ENCODE data around the gene P4HTM. TPM values are rescaled to one million over a fixed set of nuclear protein-coding genes. Genes with fewer than 3 reads are reported as not detected.

Gene P4HTM, protein sequence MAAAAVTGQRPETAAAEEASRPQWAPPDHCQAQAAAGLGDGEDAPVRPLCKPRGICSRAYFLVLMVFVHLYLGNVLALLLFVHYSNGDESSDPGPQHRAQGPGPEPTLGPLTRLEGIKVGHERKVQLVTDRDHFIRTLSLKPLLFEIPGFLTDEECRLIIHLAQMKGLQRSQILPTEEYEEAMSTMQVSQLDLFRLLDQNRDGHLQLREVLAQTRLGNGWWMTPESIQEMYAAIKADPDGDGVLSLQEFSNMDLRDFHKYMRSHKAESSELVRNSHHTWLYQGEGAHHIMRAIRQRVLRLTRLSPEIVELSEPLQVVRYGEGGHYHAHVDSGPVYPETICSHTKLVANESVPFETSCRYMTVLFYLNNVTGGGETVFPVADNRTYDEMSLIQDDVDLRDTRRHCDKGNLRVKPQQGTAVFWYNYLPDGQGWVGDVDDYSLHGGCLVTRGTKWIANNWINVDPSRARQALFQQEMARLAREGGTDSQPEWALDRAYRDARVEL
- 61.0 TPM for total RNA-seq

DNA sequence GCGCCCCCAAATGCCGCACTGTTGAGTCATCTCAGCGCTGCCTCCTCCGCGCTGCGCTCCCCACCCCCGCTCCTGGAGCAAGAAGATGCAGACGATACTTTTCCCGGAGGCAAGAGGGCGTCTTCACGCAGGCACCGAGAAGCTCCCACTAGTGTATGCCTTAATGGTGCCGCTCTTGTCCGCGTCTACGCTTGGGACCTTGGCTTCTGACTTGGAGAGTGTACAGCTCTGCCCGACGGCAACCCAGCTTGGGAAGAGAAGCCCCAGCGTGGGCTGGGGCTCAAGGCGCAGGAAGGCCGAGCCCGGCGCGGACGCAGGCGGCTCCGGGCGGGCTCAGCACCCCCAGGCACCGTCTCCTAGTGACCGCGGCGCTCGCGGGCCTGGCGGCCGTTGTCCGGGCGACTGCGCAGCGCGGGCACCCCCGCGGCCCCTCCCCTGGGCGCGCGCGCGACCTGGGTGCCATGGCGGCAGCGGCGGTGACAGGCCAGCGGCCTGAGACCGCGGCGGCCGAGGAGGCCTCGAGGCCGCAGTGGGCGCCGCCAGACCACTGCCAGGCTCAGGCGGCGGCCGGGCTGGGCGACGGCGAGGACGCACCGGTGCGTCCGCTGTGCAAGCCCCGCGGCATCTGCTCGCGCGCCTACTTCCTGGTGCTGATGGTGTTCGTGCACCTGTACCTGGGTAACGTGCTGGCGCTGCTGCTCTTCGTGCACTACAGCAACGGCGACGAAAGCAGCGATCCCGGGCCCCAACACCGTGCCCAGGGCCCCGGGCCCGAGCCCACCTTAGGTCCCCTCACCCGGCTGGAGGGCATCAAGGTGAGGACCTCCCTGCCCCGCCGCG is at the start of gene P4HTM:
Gene P4HTM (plus strand): TSS at position 446 of the 840 bp plus-strand sequence. CDS start 16 bp downstream, at position 462.

DNA sequence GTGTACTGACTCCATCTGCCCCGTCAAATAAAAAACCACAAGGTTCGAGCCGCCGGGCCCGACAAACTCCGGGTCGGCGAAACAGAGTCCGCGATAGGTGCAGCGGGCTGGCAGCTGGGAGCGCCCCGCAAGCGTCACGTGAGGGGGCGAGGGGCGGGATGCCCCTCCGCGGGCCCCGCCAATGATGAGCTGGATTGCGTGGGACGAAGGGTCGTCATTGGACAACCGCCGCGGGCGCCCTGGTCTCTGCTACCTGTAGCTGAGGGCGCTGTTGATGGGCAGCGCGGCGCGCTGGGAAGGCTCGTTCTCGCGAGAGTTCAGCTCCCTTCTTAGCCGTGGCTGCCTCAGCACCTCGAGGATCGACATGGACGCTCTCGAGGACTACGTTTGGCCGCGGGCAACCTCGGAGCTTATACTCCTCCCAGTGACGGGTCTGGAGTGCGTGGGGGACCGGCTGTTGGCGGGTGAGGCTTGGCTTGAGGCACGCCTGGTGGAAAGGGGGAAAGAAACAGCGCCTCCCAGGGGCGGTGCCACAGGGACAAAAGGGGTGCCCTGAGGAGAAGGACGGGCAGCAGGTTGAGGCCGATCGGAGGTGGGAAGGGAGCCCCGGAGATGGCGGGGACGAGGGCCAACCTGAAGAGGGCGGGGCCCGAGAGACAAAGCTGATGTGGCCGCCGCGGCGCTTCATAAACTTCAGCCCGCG is 17.2 kb downstream of the P4HTM start, which contains the start of gene WDR6:
Gene WDR6 (plus strand): TSS at position 324 of the 703 bp plus-strand sequence. CDS start 41 bp downstream, at position 365.

DNA sequence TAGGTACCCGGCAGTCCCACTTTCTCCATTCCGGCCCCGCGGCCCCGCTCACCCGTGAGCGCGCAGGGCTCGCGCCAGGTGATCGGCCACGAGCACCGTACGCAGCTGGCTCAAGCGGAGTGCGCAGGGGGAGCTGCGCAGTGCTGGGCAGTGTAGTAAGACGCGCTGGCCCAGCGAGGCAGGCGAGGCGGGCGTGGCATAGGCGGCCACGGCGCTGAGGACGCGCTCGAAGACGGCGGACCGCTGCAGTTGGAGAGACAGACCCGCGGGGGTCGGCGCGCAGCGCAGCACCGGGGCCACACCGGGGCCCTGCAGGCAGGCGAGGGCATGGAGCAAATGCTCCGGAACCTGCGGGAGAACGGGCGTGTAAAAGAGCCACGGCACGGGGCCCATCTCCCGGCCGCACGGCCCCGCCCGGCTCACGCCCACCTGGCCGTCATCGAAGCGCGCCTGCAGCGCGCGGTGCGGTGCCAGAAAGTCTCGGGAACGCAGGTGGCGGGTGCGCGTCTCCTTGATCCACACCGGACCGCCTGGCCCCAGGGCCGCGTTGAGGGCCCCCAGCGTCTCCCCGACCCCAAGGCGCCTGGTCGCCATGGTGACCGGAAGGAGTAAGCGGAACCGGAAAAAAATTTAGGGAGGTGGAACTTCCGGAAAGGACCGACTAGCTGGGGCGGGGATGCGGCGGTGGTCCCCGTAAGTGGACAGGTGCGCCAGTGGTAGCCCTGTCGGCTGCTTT is 28.1 kb downstream of the P4HTM start, which contains the start of gene DALRD3:
Gene DALRD3 (minus strand): TSS at position 610 of the 736 bp plus-strand sequence. CDS start 16 bp downstream, at position 594.

DNA sequence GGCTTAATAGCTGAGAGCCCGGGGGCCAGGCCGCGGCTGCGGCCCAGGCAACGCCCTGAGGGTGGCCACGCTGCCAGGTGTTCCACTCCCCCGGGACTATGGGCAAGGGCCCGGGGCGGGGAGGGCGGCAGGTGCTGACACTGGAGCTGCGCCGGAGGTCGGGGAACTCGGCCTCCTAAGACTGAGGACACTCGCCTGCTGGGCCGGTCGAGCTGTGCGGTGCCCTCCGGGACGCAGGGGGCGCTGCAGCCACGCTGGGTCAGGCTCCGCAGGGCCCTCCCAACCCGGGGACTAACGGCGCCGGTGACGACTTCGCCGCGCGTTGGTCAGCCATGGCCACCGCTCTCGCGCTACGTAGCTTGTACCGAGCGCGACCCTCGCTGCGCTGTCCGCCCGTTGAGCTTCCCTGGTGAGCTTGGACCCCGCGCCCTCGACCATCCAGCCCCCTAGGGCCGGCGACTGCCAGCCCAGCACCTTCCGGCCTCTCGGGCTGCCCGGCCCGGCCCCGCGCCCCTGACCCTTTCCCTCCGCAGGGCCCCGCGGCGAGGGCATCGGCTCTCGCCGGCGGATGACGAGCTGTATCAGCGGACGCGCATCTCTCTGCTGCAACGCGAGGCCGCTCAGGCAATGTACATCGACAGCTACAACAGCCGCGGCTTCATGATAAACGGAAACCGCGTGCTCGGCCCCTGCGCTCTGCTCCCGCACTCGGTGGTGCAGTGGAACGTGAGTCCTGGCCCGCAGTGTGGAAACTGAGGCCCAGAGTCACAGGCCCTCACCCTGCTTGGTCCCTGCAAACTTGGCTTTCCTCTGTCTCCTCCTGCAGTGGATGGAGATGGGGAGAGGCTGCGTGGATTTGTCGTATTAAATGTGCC is 32.0 kb downstream of the P4HTM start, which contains the start of gene NDUFAF3:
Gene NDUFAF3 (plus strand): TSS at position 309 of the 875 bp plus-strand sequence. CDS start 24 bp downstream, at position 333.

DNA sequence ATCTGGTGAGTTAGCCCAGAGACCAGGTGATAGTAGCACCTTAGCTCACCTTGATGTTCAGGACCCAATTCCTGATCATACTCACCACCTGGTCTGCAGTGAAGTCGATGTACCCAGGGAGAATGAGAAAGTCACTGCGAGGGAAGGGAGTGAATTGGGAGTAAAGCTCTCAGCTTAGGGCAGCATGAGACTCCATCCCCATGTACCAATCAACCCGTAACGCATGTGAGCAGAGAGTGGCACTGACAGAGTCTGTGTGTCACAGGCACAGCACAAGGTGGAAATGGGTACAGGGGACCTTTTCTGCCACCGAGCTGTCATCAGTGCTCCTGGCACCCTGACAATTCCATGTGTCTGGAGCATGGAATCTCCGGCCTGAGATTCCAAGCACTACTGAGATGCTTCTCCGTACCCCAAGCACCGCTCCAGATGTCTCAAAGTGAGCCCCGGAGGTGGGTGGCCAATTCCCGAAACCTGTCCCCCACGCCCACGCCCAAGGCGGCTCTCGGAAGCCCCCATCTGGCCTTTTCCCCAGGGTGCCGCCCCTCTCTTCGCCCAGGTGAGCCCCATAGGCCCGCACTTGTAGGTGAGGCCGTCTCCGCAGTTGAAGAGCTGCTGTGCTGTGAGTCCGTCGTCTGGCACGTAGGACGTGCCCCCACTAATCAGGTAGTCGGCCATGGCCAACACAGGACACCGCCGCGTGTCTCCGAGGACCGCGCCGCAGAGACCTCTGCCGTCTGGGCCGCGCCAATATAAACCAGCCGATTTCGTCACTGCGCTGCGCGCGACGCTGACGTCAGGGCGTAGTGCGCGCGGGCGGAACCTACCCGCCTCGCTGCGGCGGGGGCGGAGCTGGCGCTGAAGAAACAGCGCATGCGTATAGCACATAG is 38.9 kb downstream of the P4HTM start, which contains the start of gene IMPDH2:
Gene IMPDH2 (minus strand): TSS at position 726 of the 890 bp plus-strand sequence. CDS start 48 bp downstream, at position 678.

Other genes starting within 250 kb of the P4HTM start
- gene PRKAR2A, start 142.4 kb upstream of the P4HTM start, total RNA-seq: 45.2 TPM
- gene SLC25A20, start 91.4 kb upstream of the P4HTM start, total RNA-seq: 9.9 TPM
- gene ARIH2, start 71.4 kb upstream of the P4HTM start, total RNA-seq: 109 TPM
- 154 TPM for gene WDR6, start 17.1 kb downstream of the P4HTM start, total RNA-seq
- 42.4 TPM for gene DALRD3, start 28.3 kb downstream of the P4HTM start, total RNA-seq
- gene NDUFAF3, start 31.9 kb downstream of the P4HTM start, total RNA-seq: 51.6 TPM
- 126 TPM for gene IMPDH2, start 39.2 kb downstream of the P4HTM start, total RNA-seq
- gene QRICH1, start 103.8 kb downstream of the P4HTM start, total RNA-seq: 102 TPM
- gene QARS1, start 114.5 kb downstream of the P4HTM start, total RNA-seq: 268 TPM
- gene USP19, start 130.6 kb downstream of the P4HTM start, total RNA-seq: 81.2 TPM
- gene LAMB2, start 142.8 kb downstream of the P4HTM start, total RNA-seq: 450 TPM
- gene CCDC71, start 176.1 kb downstream of the P4HTM start, total RNA-seq: 29.8 TPM
- 49.9 TPM for gene KLHDC8B, start 181.4 kb downstream of the P4HTM start, total RNA-seq